AG09309 (cell line): ENCODE measurements around the gene CHRNA4.

Source experiments
- DNase-seq: peaks from one replicate; pipeline ENCODE4 v3.0.0-alpha.2; 2010; ENCODE audit warnings: low read depth
- H3K4me3 ChIP-seq: 2 replicates; pipeline ENCODE4 v1.5.1; 2011; ENCODE audit warnings: mild to moderate bottlenecking, low read depth, low read length, moderate library complexity; ENCODE audit not compliant: control insufficient read depth
- TF ChIP-seq, protein P1 (sequence below): IDR thresholded peaks from 2 replicates; pipeline ENCODE4 v1.5.1; 2011; ENCODE audit warnings: mild to moderate bottlenecking, low read depth, low read length, inconsistent platforms; ENCODE audit not compliant: insufficient read depth, control insufficient read depth; ENCODE audit errors: missing control alignments

Gene CHRNA4

DNA sequence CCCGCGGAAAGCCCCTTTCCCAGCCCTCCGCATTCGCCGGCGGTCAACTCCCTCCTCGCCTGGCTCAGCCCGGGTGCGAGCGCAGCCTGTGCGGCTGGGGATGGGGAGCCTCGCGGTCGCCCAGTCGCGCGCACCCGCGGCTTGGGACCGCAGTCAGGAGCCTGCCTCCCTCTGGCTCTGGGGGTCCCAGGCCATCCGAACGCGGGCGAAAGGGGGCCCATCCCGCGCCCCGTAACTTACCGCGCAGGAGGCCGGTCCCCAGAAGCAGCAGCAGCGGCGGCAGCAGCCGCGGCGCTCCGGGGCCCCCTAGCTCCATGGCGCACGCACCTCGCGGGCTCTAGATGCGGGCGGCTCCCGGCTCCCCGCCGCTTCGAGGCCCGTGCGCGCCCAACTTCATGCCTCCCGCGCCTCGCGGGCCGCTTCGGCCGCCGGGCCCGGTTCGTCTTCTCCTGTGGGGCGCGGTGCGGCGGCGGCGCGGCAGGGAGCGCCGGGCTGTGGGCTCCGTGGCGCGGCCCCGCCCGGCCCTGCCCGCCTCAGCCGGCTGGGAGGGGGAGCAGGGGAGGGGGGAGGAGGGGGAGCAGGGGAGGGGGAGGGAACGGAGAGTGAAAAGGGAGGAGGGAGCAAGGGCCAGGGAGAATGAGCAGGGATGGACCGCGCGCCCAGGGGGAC, at the start of gene CHRNA4:
Gene CHRNA4, minus strand, starts transcription at position 500 of the 669 bp plus-strand sequence. Its CDS starts 184 bp downstream, at position 316.
- TF ChIP-seq, protein P1, sequence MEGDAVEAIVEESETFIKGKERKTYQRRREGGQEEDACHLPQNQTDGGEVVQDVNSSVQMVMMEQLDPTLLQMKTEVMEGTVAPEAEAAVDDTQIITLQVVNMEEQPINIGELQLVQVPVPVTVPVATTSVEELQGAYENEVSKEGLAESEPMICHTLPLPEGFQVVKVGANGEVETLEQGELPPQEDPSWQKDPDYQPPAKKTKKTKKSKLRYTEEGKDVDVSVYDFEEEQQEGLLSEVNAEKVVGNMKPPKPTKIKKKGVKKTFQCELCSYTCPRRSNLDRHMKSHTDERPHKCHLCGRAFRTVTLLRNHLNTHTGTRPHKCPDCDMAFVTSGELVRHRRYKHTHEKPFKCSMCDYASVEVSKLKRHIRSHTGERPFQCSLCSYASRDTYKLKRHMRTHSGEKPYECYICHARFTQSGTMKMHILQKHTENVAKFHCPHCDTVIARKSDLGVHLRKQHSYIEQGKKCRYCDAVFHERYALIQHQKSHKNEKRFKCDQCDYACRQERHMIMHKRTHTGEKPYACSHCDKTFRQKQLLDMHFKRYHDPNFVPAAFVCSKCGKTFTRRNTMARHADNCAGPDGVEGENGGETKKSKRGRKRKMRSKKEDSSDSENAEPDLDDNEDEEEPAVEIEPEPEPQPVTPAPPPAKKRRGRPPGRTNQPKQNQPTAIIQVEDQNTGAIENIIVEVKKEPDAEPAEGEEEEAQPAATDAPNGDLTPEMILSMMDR: no peak
- no peak for DNase-seq
- H3K4me3 ChIP-seq: no peak within 1 kb of the TSS

DNA sequence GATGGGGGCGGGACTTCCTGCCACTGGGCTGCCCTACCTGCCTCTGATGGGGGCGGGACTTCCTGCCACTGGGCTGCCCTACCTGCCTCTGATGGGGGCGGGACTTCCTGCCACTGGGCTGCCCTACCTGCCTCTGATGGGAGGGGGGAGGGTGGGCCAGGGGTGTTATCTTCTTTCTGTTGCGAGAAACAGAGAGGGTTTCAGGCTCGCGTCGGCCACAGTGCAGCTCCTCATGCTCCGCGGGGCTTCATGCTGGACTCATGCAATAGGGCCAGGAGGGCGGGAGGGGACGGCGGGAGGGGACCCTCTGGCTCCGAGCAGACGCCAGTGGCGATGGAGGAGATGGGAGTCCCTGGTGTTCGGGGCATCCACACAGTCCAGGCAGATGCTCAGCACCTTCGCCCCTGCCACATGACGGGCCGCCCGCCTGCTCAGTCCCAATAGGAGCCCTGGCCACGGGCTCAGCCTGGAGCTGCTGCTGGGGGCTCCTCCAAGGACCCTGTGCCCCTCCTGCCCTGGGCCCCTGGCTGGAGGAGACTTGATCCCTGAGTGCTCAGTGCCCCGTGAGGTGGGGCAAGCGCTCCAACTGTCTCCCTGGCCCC, 48.8 kb upstream of the CHRNA4 start:
- H3K4me3 ChIP-seq: no peak overlapping the region
- TF ChIP-seq, protein P1: no peak
- no peak for DNase-seq

DNA sequence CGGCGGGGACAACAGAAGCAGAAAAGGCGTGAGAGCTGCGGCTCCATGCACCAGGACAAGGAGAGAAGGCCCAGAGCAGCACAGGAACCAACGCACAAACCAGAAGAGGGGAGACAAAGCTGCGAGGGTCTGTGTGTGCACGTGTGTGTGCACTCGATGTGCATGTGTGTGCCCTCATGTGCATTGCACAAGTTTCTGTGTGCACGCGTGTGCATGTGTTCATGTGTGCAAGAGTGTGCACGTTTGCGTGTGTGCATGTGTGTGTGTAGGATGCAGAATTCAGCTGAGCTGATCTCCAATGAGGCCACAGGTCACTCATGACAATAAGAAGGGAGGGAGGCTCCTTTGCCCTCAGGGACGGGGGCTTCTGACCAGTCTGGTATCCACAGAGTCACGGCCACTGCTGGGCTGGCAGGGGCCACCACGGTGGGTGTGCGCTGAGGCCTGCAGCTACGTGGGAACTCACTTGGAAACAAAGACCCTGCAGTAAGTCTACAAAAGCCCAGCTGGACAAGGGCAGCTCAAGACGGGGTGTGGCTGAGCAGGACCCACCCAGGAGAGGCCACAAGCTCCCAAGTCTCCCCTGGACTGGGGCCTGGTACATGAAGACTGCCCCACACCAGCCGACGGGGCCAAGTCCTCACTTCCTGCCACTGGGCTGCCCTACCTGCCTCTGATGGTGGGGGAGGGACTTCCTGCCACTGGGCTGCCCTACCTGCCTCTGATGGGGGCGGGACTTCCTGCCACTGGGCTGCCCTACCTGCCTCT, 48.1 kb upstream of the CHRNA4 start:
- no peak for DNase-seq
- no peak overlapping the region for H3K4me3 ChIP-seq
- TF ChIP-seq, protein P1: no peak

DNA sequence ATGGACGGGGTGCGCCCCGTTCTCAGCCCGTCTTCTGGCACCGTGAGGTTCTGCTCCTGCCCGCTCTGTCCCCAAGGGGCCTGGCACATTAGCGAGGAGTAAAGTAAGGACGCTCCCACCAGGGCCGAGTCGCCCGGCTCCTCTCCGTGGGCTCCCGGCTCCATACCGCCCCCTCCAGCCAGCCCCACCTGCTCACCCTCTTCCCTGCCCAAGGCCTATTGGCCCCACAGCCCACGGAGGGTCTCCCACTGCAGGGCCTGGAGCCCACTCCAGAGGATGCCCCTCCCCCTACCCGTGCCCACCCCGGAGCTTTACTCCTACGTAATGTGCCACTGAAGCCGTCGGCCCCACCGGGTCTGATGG, 47.5 kb upstream of the CHRNA4 start:
- DNase-seq: no peak
- TF ChIP-seq, protein P1: no peak
- no peak overlapping the region for H3K4me3 ChIP-seq

DNA sequence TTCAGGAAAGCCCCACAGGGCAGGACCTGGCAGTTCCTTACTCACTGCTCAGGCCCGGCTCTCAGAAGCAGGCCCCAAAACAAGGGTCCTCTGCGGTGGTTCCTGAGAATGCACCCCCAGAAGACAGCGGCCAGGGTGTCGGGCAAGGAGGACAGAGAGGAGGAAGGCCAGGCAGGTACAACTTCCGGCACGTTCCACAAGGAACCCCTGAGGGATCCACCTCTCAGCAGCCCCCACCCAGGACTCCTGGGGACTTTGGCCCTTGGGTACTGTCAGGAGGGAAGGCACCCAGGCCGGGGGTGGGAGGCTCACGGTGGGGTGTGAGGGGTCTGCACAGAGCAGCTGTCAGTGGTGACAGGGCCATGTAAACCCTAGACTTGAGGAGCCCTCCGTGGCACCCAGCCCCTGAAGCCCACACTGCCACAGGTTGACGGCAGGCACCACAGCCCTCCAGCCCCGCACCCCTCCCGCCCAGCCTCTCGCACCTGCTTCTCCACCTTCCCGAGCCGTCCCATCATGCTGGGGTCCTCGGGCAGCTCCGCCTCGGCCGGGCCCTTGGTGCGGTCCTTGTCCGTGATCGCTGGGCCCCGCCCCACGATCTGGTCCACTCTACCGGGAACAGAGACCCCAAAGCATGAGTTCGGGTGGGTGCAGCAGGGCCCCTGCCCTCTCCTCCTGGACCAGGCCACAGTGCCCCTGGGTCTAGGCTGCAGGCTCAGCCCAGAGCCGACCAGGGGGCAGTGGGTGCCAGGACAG, 47.0 kb upstream of the CHRNA4 start:
- H3K4me3 ChIP-seq: no peak overlapping the region
- DNase-seq: no peak
- TF ChIP-seq, protein P1: no peak

DNA sequence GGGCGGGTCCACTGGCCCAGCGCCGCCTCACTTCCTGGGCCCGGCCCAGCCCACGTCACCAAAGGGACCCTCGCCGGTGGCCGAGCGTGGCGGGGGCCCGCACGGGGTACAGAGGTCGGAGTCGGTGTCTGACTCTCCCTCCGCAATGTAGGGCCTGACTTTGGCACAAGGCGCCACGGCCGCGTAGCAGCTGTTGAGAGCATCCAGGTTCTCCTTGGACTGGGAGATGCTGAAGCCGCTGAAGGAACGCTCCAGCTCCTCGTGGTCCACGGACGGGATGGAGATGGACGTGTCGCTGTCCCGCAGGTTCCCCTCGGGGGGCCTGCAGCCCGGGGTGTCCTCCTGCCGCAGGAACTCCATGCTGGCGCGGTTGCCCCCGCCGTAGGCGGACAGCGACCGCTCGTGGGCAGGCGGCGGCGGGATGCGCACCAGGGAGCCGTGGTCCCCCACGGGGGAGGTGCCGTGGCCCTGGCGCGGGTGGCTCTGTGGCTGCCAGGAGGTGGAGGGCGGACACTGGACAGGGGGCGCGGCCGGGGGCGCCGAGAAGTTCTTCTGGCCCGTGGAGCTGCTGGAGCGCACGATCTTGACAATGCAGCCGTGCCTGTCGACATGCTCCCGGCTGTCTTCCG, 45.6 kb upstream of the CHRNA4 start:
- DNase-seq: no peak
- no peak overlapping the region for H3K4me3 ChIP-seq
- TF ChIP-seq, protein P1: no peak
